ENCODE data around the gene RIMS4.

Gene RIMS4

GRCh38 chr20:44810391-44811149, at the start of gene RIMS4:
Gene RIMS4 (minus strand): TSS chr20:44810546. CDS start chr20:44810271, 275 bp downstream.
- DNase-seq: no peak

GRCh38 chr20:44858606-44859360, 48.4 kb upstream of the RIMS4 start:
- DNase-seq: no peak

- DNase-seq: no peak
These were observed 46.6 kb upstream of the RIMS4 start for GRCh38 chr20:44856856-44857448.

GRCh38 chr20:44856442-44856841, 46.1 kb upstream of the RIMS4 start:
- no peak for DNase-seq

GRCh38 chr20:44851545-44851944, 41.2 kb upstream of the RIMS4 start:
- DNase-seq: no peak

GRCh38 chr20:44850837-44851236, 40.5 kb upstream of the RIMS4 start:
- no peak for DNase-seq

GRCh38 chr20:44850272-44850671, 39.9 kb upstream of the RIMS4 start:
- DNase-seq: no peak

GRCh38 chr20:44849703-44850102, 39.4 kb upstream of the RIMS4 start:
- no peak for DNase-seq

- DNase-seq: no peak
These were observed 38.1 kb upstream of the RIMS4 start for GRCh38 chr20:44848254-44849015.

GRCh38 chr20:44843876-44844275, 33.5 kb upstream of the RIMS4 start:
- no peak for DNase-seq

GRCh38 chr20:44841955-44842354, 31.6 kb upstream of the RIMS4 start:
- DNase-seq: no peak

GRCh38 chr20:44840826-44841225, 30.5 kb upstream of the RIMS4 start:
- no peak for DNase-seq

GRCh38 chr20:44839481-44839880, 29.1 kb upstream of the RIMS4 start:
- DNase-seq: no peak

GRCh38 chr20:44838521-44838920, 28.2 kb upstream of the RIMS4 start:
- no peak for DNase-seq

GRCh38 chr20:44837946-44838345, 27.6 kb upstream of the RIMS4 start:
- no peak for DNase-seq

GRCh38 chr20:44836601-44837120, 26.3 kb upstream of the RIMS4 start:
- no peak for DNase-seq

- no peak for DNase-seq
These were observed 25.4 kb upstream of the RIMS4 start for GRCh38 chr20:44835661-44836221.

GRCh38 chr20:44835116-44835515, 24.8 kb upstream of the RIMS4 start:
- no peak for DNase-seq

- DNase-seq: no peak
These were observed 24.3 kb upstream of the RIMS4 start for GRCh38 chr20:44834693-44835092.

GRCh38 chr20:44833437-44833836, 23.1 kb upstream of the RIMS4 start:
- no peak for DNase-seq

- no peak for DNase-seq
These were observed 22.4 kb upstream of the RIMS4 start for GRCh38 chr20:44832724-44833123.

GRCh38 chr20:44830995-44831394, 20.6 kb upstream of the RIMS4 start:
- DNase-seq: no peak

- no peak for DNase-seq
These were observed 20.2 kb upstream of the RIMS4 start for GRCh38 chr20:44830523-44830922.

Measured in activated CD4-positive, alpha-beta T cell treated with anti-CD3 and anti-CD28 coated beads, Interleukin-2, amount 50 U/mL, for 48 hours (primary cell).